Testis (tissue), 2 donors: ENCODE results near the gene RNF224.

ENCODE experiments used
- CTCF ChIP-seq, 3 experiments: fragments of 450-650 bp in 2 of 3; fragments of 200-600 bp in 1 of 3; sonication (generic) in 1 of 3; IDR thresholded peaks; one replicate each; pipeline ENCODE4 v1.5.1; 2016 to 2019; ENCODE audit warnings: antibody characterized with exemption in 3 of 3, mild to moderate bottlenecking in 2 of 3, moderate library complexity in 1 of 3
- POLR2A ChIP-seq: fragments of 450-650 bp; IDR thresholded peaks from one replicate; pipeline ENCODE4 v1.6.1; 2017; ENCODE audit warnings: antibody characterized with exemption, mild to moderate bottlenecking, moderate library complexity

GRCh38 chr9:137221095-137221505, 6.2 kb upstream of the RNF224 start:
- no peak for TF ChIP-seq CTCF (IDR thresholded peaks at IDR 0.05)
- TF ChIP-seq POLR2A: no peak
